GM23248 (cell line): ENCODE measurements around the gene PIP5K1C. TPM values are rescaled to one million over a fixed set of nuclear protein-coding genes. Genes with fewer than 3 reads are reported as not detected.

ENCODE experiments used
- DNase-seq: peaks from one replicate; pipeline ENCODE4 v3.0.0-alpha.2; 2015
- H2AFZ ChIP-seq: fragments of 200-600 bp; sonication (generic); 2 replicates; pipeline ENCODE4 v1.6.1; 2016; ENCODE audit warnings: antibody characterized with exemption
- H3F3A ChIP-seq: fragments of 200-600 bp; sonication (generic); 2 replicates; pipeline ENCODE4 v1.6.1; 2016; ENCODE audit warnings: mild to moderate bottlenecking, antibody characterized with exemption, mixed run types; ENCODE audit not compliant: insufficient read depth
- H3K27ac ChIP-seq: fragments of 200-600 bp; sonication (generic); 2 replicates; pipeline ENCODE4 v1.5.1; 2016; ENCODE audit warnings: mild to moderate bottlenecking
- H3K27me3 ChIP-seq: fragments of 200-600 bp; sonication (generic); replicated peaks from 2 replicates; pipeline ENCODE4 v1.6.1; 2016; ENCODE audit warnings: mild to moderate bottlenecking; ENCODE audit not compliant: insufficient read depth
- H3K36me3 ChIP-seq: fragments of 200-600 bp; sonication (generic); 2 replicates; pipeline ENCODE4 v1.6.1; 2016; ENCODE audit warnings: low read depth, mild to moderate bottlenecking
- H3K4me1 ChIP-seq: fragments of 200-600 bp; sonication (generic); 2 replicates; pipeline ENCODE4 v1.6.1; 2016; ENCODE audit warnings: mild to moderate bottlenecking; ENCODE audit not compliant: insufficient read depth
- H3K4me2 ChIP-seq: fragments of 200-600 bp; sonication (generic); one replicate; pipeline ENCODE4 v1.6.1; 2016; ENCODE audit warnings: mild to moderate bottlenecking; ENCODE audit not compliant: unreplicated experiment
- H3K4me3 ChIP-seq: fragments of 200-600 bp; sonication (generic); 2 replicates; pipeline ENCODE4 v1.5.1; 2016; ENCODE audit warnings: mild to moderate bottlenecking
- H3K79me2 ChIP-seq: fragments of 200-600 bp; sonication (generic); 2 replicates; pipeline ENCODE4 v1.6.1; 2016; ENCODE audit warnings: mild to moderate bottlenecking; ENCODE audit not compliant: insufficient read depth
- H3K9ac ChIP-seq: fragments of 200-600 bp; sonication (generic); 2 replicates; pipeline ENCODE4 v1.6.1; 2016; ENCODE audit warnings: mild to moderate bottlenecking
- H3K9me2 ChIP-seq: fragments of 200-600 bp; sonication (generic); 2 replicates; pipeline ENCODE4 v1.6.1; 2016; ENCODE audit warnings: mixed run types, mild to moderate bottlenecking, moderate library complexity; ENCODE audit not compliant: insufficient read depth
- H3K9me3 ChIP-seq: fragments of 200-600 bp; sonication (generic); one replicate; pipeline ENCODE4 v1.6.1; 2017; ENCODE audit warnings: low read depth
- H4K20me1 ChIP-seq: fragments of 200-600 bp; sonication (generic); 2 replicates; pipeline ENCODE4 v1.6.0; 2016; ENCODE audit not compliant: insufficient read depth
- EZH2 ChIP-seq: fragments of 200-600 bp; sonication (generic); IDR thresholded peaks from 2 replicates; pipeline ENCODE4 v1.6.1; 2018; ENCODE audit warnings: antibody characterized with exemption, mild to moderate bottlenecking; ENCODE audit not compliant: insufficient read depth, poor library complexity, severe bottlenecking
- EZH2phosphoT487 ChIP-seq: fragments of 200-600 bp; sonication (generic); IDR thresholded peaks from 2 replicates; pipeline ENCODE4 v1.6.1; 2018; ENCODE audit warnings: antibody characterized with exemption, moderate library complexity, mild to moderate bottlenecking, low read depth; ENCODE audit not compliant: insufficient read depth
- WGBS, 2 experiments: methylation state at CpG; one replicate each; pipeline ENCODE4 v1.1.6; 2015 to 2017; ENCODE audit warnings: low lambda C conversion rate in 2 of 2, low coverage in 1 of 2; ENCODE audit errors: missing lambda C conversion rate in 2 of 2; 5-methylcytosine and 5-hydroxymethylcytosine counted together
- in situ Hi-C: fragments of 300-500 bp; cut with MboI; formaldehyde crosslinking; loops from 2 replicates; pipeline ENCODE4 v1.15.0; 2020
- polyA plus RNA-seq: library from polyadenylated mRNA; unstranded; fragments of >200 nt; fragmentation: Nextera tagmentation; extraction: Ambion mirVana; gene quantifications from 2 replicates; pipeline ENCODE4 v1.2.1, GENCODE V29; 2016
- total RNA-seq: library from RNA; depleted of rRNA; stranded (reverse); fragments of >200 nt; shearing (Covaris generic); gene quantifications from 2 replicates; pipeline ENCODE4 v1.2.3, GENCODE V29; 2014

Gene PIP5K1C
- total and polyA plus RNA-seq, 2 experiments from 2014 or later: 31.2 to 34.0 TPM

GRCh38 chr19:3605770-3606169 lies 94.5 kb downstream of the PIP5K1C start:
- H3F3A ChIP-seq: no peaks in the 10 kb centered on the region; the same call in 1 of the 2 replicates
- no peak overlapping the region for H3K27ac ChIP-seq
- no peak for DNase-seq
- in situ Hi-C loops: loop anchor here (25.0 kb wide), 1 partner anchor 293 kb away; no protein-coding TSS in a partner anchor
- no peaks in the 10 kb centered on the region for H3K79me2 ChIP-seq
- H3K9me3 ChIP-seq: no peaks in the 10 kb centered on the region
- H2AFZ ChIP-seq: peak overlapping the region; percentile 80; the same call in 1 of the 2 replicates
- H4K20me1 ChIP-seq: no peaks in the 10 kb centered on the region
- H3K27me3 ChIP-seq: no peaks in the 10 kb centered on the region
- H3K9ac ChIP-seq: peak overlapping the region; percentile 79; the same call in 1 of the 2 replicates
- peak overlapping the region; percentile 68 for H3K4me2 ChIP-seq
- no peaks in the 10 kb centered on the region for H3K9me2 ChIP-seq
- no peak for TF ChIP-seq EZH2
- no peak for TF ChIP-seq EZH2phosphoT487
- 75 to 79% methylated on average over 5 of the region's 5 CpGs for WGBS, 2 experiments
- peak overlapping the region; percentile 70 for H3K4me3 ChIP-seq
- H3K4me1 ChIP-seq: no peaks in the 10 kb centered on the region
- no peaks in the 10 kb centered on the region for H3K36me3 ChIP-seq

GRCh38 chr19:3605361-3605760 lies 94.9 kb downstream of the PIP5K1C start:
- H3K4me2 ChIP-seq: no peak overlapping the region
- no peaks in the 10 kb centered on the region for H3K9me2 ChIP-seq
- H3K9me3 ChIP-seq: no peaks in the 10 kb centered on the region
- H3K4me1 ChIP-seq: no peaks in the 10 kb centered on the region
- H3K4me3 ChIP-seq: no peak overlapping the region
- in situ Hi-C loops: loop anchor here (25.0 kb wide), 1 partner anchor 293 kb away; no protein-coding TSS in a partner anchor
- no peaks in the 10 kb centered on the region for H3K36me3 ChIP-seq
- WGBS, 2 experiments: 89 to 98% methylated on average over 3 of the region's 3 CpGs
- H3K79me2 ChIP-seq: no peaks in the 10 kb centered on the region
- no peaks in the 10 kb centered on the region for H3K27me3 ChIP-seq
- TF ChIP-seq EZH2: no peak
- no peak for TF ChIP-seq EZH2phosphoT487
- H3K27ac ChIP-seq: no peak overlapping the region
- H2AFZ ChIP-seq: no peak overlapping the region
- H4K20me1 ChIP-seq: no peaks in the 10 kb centered on the region
- DNase-seq: no peak
- H3K9ac ChIP-seq: no peak overlapping the region
- H3F3A ChIP-seq: no peaks in the 10 kb centered on the region; the same call in 1 of the 2 replicates

- no peak overlapping the region for H3K4me3 ChIP-seq
- no peak overlapping the region for H3K9ac ChIP-seq
- WGBS, 2 experiments: 76 to 82% methylated on average over 9 to 11 of the region's 11 CpGs
- in situ Hi-C loops: loop anchor here (25.0 kb wide), 1 partner anchor 293 kb away; no protein-coding TSS in a partner anchor
- no peak for TF ChIP-seq EZH2phosphoT487
- TF ChIP-seq EZH2: no peak
- H3F3A ChIP-seq: no peaks in the 10 kb centered on the region; the same call in 1 of the 2 replicates
- H3K9me2 ChIP-seq: no peaks in the 10 kb centered on the region
- no peaks in the 10 kb centered on the region for H3K27me3 ChIP-seq
- no peak overlapping the region for H3K4me2 ChIP-seq
- no peak for DNase-seq
- H3K36me3 ChIP-seq: no peaks in the 10 kb centered on the region
- no peaks in the 10 kb centered on the region for H3K4me1 ChIP-seq
- H4K20me1 ChIP-seq: no peaks in the 10 kb centered on the region
- no peaks in the 10 kb centered on the region for H3K9me3 ChIP-seq
- no peaks in the 10 kb centered on the region for H3K79me2 ChIP-seq
- H2AFZ ChIP-seq: no peak overlapping the region
- H3K27ac ChIP-seq: no peak overlapping the region
Observed at GRCh38 chr19:3604987-3605343, 95.3 kb downstream of the PIP5K1C start.

GRCh38 chr19:3604227-3604986 lies 95.9 kb downstream of the PIP5K1C start:
- in situ Hi-C loops: loop anchor here (25.0 kb wide), 1 partner anchor 292 kb away; no protein-coding TSS in a partner anchor
- no peaks in the 10 kb centered on the region for H3K9me2 ChIP-seq
- H3K4me2 ChIP-seq: no peak overlapping the region

More at GRCh38 chr19:3604227-3604986, 95.9 kb downstream of the PIP5K1C start:
- H3K27me3 ChIP-seq: no peaks in the 10 kb centered on the region
- H3F3A ChIP-seq: no peaks in the 10 kb centered on the region; the same call in 1 of the 2 replicates
- no peaks in the 10 kb centered on the region for H3K36me3 ChIP-seq
- TF ChIP-seq EZH2 (no peak), EZH2phosphoT487 (no peak)
- H3K9ac ChIP-seq: no peak overlapping the region
- no peaks in the 10 kb centered on the region for H3K9me3 ChIP-seq
- no peaks in the 10 kb centered on the region for H4K20me1 ChIP-seq
- 82 to 83% methylated on average over 21 to 27 of the region's 27 CpGs for whole genome bisulfite sequencing, 2 experiments
- H2AFZ ChIP-seq: no peak overlapping the region
- DNase-seq: no peak
- no peaks in the 10 kb centered on the region for H3K4me1 ChIP-seq
- H3K27ac ChIP-seq: no peak overlapping the region
- no peaks in the 10 kb centered on the region for H3K79me2 ChIP-seq
- no peak overlapping the region for H3K4me3 ChIP-seq
